Activated T-helper 1 cell treated with anti-CD3 and anti-CD28 coated beads, Interleukin-12 subunit alpha, Interleukin-12 subunit beta, Interleukin-2, Interleukin-4 antibody, amounts not matched to agents 30 ng/mL and 10 ng/mL and 1 ng/mL, durations not matched to agents 14 hours and 24 hours and 36 hours (primary cell): ENCODE results near the gene ANAPC13. TPM values are rescaled to one million over a fixed set of nuclear protein-coding genes. Genes with fewer than 3 reads are reported as not detected.

ENCODE experiments used
- DNase-seq: peaks from one replicate; pipeline ENCODE4 v3.0.0; 2021; ENCODE audit warnings: low spot score
- H3K27ac Mint-ChIP-seq: one replicate; pipeline ENCODE4 v1.8.0; 2021; ENCODE audit warnings: mild to moderate bottlenecking, mixed read lengths
- H3K27me3 Mint-ChIP-seq: one replicate; pipeline ENCODE4 v1.8.0; 2022; ENCODE audit warnings: mild to moderate bottlenecking, moderate library complexity, mixed read lengths; ENCODE audit not compliant: insufficient read depth
- H3K36me3 Mint-ChIP-seq: one replicate; pipeline ENCODE4 v1.8.0; 2021; ENCODE audit warnings: low read depth, mixed read lengths
- H3K4me1 Mint-ChIP-seq: one replicate; pipeline ENCODE4 v1.8.0; 2021; ENCODE audit warnings: low read depth, mixed read lengths
- H3K4me3 Mint-ChIP-seq: one replicate; pipeline ENCODE4 v1.8.0; 2021; ENCODE audit warnings: mild to moderate bottlenecking, moderate library complexity, mixed read lengths
- H3K9me3 Mint-ChIP-seq: one replicate; pipeline ENCODE4 v1.8.0; 2021; ENCODE audit warnings: mixed read lengths
- intact Hi-C: fragments of 100-400 bp; cut with micrococcal nuclease; formaldehyde crosslinking; loops from one replicate; pipeline ENCODE4 v1.15.1; 2024
- total RNA-seq: library from RNA; stranded (reverse); gene quantifications from 2 replicates; pipeline ENCODE4 v1.2.3, GENCODE V29; 2022

Gene ANAPC13
- total RNA-seq, 1 donor from 2014 or later = 26.8 TPM

DNA sequence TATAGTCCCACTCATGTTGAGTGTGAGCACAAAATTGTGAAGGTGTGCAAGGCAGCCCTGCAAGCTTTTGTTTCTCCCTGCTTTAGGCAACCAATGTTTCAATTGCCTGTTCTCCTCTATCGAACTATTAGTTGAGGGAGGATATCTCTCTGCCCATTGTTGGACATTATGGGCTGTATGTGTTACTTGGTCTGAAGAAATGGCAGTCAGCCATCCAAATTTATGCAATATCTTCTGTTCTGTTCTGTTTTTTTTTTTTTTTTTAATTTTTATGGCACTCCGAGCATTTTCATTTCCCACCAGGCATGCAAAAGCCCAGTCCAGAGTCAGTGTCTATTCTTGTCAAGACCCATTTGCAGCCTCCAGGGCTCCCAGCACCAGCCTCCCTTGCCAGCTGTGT, 44.0 kb downstream of the ANAPC13 start:
- DNase-seq = no peak
- H3K27me3 Mint-ChIP-seq = peaks cover 19% of the 10 kb centered on the region
- no peaks in the 10 kb centered on the region for H3K4me1 Mint-ChIP-seq
- H3K9me3 Mint-ChIP-seq = peaks cover 11% of the 10 kb centered on the region
- H3K36me3 Mint-ChIP-seq = no peaks in the 10 kb centered on the region
- no peak overlapping the region for H3K27ac Mint-ChIP-seq
- no peak overlapping the region for H3K4me3 Mint-ChIP-seq
- intact Hi-C loops = no loop called here

DNA sequence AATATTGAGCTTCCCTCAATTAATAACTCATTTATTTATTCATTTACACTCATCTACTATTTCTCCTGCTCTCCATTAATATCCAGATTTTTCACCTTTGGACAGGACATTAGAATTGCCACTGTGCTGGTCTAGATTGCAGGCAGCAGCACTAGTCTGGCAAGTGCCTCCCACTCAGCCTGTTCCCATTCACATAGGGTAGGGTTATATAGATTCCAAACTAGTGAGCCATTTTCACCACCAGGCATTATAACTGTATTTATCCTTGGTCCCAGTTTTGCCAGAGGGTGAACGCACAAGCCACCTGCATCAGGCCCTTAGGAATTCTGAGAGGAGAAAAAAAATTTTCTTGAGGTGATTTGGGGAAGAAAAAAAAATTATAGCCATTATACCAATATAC, 44.5 kb downstream of the ANAPC13 start:
- DNase-seq = no peak
- Mint-ChIP-seq H3K4me3 (no peak overlapping the region), H3K27me3 (peaks cover 16% of the 10 kb centered on the region), H3K9me3 (peaks cover 11% of the 10 kb centered on the region), H3K27ac (no peak overlapping the region), H3K36me3 (no peaks in the 10 kb centered on the region), H3K4me1 (no peaks in the 10 kb centered on the region)
- intact Hi-C loops = no loop called here

DNA sequence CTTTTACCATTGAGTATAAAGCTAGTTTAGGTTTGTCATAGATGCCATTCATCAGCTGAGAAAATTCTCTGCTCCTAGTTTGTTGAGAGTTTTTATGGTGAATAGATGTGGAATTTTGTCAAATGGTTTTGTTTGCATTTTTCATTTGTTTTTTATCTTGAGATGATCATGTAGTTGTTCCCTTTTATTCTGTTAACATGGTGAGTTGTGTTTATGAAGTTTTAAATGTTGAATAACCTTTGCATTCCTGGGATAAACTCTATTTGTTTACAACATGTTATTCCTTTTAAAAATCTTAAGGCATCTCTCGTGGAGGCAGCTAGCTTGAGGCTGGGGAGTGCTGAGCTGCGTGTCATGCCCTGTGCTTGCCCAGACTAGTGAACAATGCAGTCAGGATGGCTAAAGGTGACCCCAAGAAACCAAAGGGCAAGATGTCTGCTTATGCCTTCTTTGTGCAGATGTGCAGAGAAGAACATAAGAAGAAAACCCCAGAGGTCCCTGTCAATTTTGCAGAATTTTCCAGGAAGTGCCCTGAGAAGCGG, 48.5 kb downstream of the ANAPC13 start:
- Mint-ChIP-seq H3K4me1 (no peaks in the 10 kb centered on the region), H3K9me3 (no peaks in the 10 kb centered on the region), H3K27me3 (peaks cover 7% of the 10 kb centered on the region), H3K4me3 (no peak overlapping the region), H3K27ac (no peak overlapping the region), H3K36me3 (no peaks in the 10 kb centered on the region)
- DNase-seq = no peak
- intact Hi-C loops = no loop called here

DNA sequence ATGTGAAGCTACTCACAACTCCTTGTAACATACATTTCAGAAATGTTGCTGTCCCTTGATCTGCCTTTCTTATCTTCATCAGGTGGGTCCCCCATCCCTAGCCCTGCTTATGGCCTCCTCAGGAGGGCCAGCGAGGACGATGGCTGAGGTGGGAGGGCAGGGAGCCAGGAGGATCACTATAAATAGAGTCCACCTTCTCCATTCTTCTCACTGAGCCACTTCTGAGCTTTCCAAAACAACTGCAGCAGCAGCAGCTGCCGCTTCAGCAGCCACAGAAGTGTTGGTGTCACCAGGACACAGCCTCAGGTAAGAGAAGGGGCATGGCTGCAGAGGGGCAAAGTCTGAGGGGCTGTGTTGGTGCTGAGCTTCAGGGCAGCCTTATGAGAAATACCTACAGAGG, 53.5 kb downstream of the ANAPC13 start:
- intact Hi-C loops = no loop called here
- Mint-ChIP-seq H3K4me1 (no peaks in the 10 kb centered on the region), H3K36me3 (no peaks in the 10 kb centered on the region), H3K27ac (no peak overlapping the region), H3K4me3 (no peak overlapping the region), H3K27me3 (peaks cover 8% of the 10 kb centered on the region), H3K9me3 (no peaks in the 10 kb centered on the region)
- no peak for DNase-seq

DNA sequence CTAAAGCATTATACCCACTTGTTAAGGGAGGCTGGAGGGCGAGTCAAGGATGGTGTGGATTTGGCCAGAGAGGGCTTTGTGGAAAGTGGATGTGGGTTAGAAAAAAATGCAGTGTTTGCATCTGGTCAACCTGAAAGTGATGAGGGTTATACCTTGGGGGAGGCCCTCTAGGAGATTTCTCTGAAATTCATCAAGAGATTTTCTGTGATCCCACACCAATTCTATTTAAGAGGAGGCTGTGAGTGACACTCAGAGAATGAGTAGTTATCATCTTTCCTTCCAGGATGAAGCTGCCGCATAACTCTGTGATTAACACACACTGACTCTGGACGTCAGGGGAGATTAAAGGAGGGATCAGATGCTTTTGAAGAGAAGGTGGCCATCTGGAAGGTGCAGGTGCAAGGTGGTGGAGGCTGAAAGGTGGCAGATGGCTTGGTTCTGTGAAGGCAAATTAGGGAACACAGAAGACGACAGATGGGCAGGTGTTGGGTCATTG, 54.8 kb downstream of the ANAPC13 start:
- no peak for DNase-seq
- Mint-ChIP-seq H3K27me3 (peaks cover 8% of the 10 kb centered on the region), H3K27ac (no peak overlapping the region), H3K9me3 (no peaks in the 10 kb centered on the region), H3K36me3 (no peaks in the 10 kb centered on the region), H3K4me1 (no peaks in the 10 kb centered on the region), H3K4me3 (no peak overlapping the region)
- intact Hi-C loops = no loop called here

DNA sequence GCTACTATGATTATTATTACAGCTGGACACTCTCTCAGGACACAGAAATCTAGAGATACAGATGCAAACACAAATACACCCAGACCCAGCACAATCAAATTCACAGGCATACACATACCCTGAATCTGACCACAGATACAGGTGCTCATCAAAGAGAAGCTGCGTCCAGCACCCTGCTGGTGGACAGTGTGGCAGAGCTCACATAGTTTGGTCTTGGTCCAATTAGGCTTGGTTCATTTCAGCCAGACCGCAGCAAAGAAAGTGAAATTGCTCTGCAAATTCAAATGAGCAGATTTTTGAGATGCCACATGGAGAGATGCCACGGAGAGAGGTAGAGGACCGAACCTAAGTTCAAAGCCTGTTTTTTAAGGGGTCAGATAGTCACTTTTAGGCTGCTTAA, 55.6 kb downstream of the ANAPC13 start:
- Mint-ChIP-seq H3K27me3 (peaks cover 8% of the 10 kb centered on the region), H3K4me3 (no peak overlapping the region), H3K27ac (no peak overlapping the region), H3K4me1 (no peaks in the 10 kb centered on the region), H3K36me3 (no peaks in the 10 kb centered on the region), H3K9me3 (no peaks in the 10 kb centered on the region)
- no peak for DNase-seq
- intact Hi-C loops = no loop called here

DNA sequence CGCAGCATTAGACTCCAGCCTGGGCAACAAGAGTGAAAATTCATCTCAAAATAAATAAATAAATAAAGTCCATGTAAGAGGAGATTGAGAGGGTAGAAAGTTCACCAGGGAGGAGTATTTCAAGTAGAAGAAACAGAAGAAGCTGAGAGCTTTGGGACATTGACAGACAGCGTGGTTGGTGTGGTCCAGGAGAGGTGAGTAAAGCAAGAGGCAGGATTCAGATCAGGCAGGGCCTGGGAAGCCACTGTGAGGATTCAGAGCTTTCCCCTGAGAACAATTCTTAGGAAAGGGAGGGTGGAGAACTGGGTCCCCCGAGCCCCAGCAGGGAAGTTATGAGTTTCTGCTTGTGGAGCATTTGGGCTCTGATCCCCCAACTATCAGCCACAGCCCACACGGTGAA, 57.4 kb downstream of the ANAPC13 start:
- Mint-ChIP-seq H3K9me3 (no peaks in the 10 kb centered on the region), H3K4me3 (no peak overlapping the region), H3K27me3 (peaks cover 8% of the 10 kb centered on the region), H3K27ac (no peak overlapping the region), H3K36me3 (no peaks in the 10 kb centered on the region), H3K4me1 (no peaks in the 10 kb centered on the region)
- intact Hi-C loops = no loop called here
- DNase-seq = no peak

Other genes starting within 250 kb of the ANAPC13 start
- gene RYK, start 235.1 kb downstream of the ANAPC13 start, total RNA-seq = 15.8 and 16.8 TPM in 2 replicates
- not detected in 2 replicates for gene AMOTL2, start 111.5 kb downstream of the ANAPC13 start, total RNA-seq
- gene CEP63, start 72 bp upstream of the ANAPC13 start, total RNA-seq = 20.0 and 22.2 TPM in 2 replicates
- gene KY, start 165.0 kb upstream of the ANAPC13 start, total RNA-seq = not detected in 2 replicates